HG03175 (cell line): ENCODE data around the gene SMC3.

Source experiments
- ATAC-seq: cut with Tn5 transposase; IDR thresholded peaks from one replicate; pipeline ENCODE4 v1.9.1; 2021; ENCODE audit warnings: mild to moderate bottlenecking, moderate library complexity; ENCODE audit not compliant: unreplicated experiment

SMC3 gene

GRCh38 chr10:110544958-110545537 is 22.4 kb upstream of the SMC3 start:
- ATAC-seq: no peak

DNA sequence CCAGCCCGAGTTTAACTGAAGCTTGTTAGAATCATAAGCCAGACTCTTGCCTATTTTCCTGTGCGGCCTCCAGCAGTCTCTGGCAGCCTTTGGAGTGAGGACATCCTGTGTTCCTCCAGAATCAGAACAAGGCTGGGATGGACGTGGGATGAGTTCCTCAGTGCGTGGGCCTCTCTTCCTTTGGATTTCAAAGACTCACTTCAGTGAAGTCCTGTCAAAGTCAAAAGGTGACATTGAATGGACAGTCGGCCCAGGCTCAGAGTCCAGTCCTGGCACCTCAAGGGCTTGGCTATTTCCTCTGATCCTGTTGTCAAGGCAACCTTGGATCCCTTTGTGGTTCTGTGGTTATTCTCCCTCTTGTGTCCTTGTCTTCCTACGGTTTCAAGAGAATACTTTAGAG is 21.4 kb upstream of the SMC3 start:
- ATAC-seq: no peak

DNA sequence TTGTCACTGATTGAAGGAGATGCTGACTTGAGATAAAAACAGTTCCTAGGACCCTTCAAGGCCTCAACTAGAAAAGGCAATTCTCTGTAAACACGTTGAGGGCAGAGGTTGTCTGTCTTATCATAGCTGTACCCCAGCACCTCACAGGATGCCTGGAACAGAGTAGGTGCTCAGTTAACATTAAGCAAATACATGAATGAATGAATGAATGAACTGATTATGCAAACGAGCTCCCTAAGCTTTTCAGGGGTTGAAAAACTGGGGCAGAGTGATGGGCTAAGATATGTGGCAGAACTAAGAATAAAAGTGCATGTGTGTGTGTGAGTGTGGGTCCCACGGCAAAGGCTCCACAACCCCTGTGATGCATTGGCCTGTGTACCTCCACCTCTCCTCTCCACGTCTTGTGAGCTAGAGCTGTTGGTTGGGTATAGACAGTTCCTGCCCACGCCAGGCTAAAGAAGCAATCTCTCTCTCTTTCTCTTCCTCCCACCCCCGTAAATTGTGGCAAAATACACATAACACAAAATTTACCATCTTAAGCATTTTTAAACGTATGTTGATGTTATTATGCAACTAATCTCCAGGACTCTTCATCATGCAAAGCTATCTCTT is 20.9 kb upstream of the SMC3 start:
- no peak for ATAC-seq

DNA sequence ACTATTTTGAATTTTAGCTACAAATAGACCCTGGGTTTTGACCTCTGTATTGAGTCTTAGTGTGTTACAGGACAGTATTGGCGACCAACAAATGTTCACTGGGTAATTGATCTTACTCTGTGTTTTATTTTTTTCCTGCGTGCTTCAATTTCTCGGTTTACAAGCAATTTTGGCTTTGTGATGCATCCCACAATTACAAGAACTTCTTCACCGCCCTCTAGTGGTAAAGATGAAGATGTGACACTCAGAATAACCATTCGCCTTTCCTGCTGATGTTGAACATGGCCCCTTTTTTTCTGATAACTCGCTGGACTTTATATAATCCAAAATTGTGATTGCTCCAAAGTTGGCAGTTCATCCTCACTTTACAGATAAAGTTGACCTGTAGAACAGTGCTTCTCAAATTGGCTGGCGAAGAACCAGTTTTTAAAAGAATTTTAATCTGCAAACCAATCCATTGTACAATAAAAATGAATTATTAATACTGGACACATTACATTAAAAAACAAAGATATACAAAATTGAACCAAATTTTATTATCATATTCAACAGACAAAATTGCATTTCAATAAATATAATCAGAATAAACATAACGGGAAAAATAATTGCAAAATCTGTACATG is 20.2 kb upstream of the SMC3 start:
- peak; percentile 70 for ATAC-seq

DNA sequence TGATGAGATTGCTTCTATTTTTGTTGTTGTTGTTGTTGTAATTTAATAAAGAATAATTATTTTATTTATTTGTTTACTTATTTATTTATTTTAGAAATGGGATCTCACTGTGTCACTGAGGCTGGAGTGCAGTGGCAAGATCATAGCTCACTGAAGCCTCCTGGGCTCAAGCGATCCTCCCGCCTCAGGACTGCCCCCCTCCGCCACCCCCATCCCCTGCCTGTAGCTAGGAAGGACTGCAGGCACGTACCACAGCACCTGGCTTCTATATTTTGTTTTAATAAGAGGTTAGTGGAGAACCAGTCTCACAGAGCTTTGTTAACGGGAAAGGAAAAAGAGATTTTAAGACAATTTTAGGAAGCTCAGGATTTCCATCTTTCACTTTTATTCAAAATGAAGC is 19.5 kb upstream of the SMC3 start:
- ATAC-seq: no peak

- ATAC-seq: no peak
Observed at GRCh38 chr10:110549211-110549610, 18.3 kb upstream of the SMC3 start.

- ATAC-seq: no peak
Observed at GRCh38 chr10:110553905-110554304, 13.6 kb upstream of the SMC3 start.

DNA sequence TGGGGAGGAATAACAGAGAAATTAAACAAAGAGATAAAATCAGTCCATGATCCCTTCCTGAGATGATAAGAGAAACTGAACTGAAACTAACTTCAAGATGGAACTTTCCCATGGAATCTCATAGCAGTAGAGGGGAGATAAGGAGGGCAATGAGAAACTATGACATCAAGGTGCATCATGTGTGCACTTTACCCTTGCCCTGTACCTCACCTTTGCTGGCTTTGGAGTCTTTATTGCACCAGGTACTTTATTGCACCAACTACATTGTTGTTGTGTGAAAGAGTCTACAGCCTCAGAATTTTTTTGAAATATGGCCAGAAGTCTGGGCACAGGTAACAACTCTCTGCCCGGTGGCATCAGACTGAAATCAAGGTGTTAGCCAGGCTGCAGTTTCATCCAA is 11.2 kb upstream of the SMC3 start:
- ATAC-seq: no peak

GRCh38 chr10:110556969-110557601 is 10.4 kb upstream of the SMC3 start:
- peak; percentile 89 for ATAC-seq

GRCh38 chr10:110558041-110558440 is 9.5 kb upstream of the SMC3 start:
- ATAC-seq: no peak

- ATAC-seq: no peak
Observed at GRCh38 chr10:110560012-110560411, 7.5 kb upstream of the SMC3 start.

- no peak for ATAC-seq
Observed at GRCh38 chr10:110561292-110561691, 6.2 kb upstream of the SMC3 start.

DNA sequence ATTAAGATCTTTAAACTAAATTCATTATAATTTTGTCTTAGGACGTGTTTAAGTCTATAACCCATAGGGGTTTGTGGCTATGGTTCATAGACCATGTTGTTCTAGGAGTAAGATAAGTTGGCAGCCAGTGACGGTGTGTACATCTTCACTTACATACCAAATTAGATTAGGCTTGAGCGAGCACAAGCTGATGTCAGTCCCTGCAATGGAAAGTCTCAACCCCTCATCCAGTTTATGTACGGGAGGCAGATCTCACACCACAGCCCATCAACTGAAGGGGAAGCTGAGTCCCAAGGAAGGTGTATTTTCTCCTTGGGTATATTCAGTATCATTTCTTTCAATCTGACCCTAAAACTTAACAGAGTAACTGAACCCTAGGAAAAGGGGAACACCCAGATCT is 5.1 kb upstream of the SMC3 start:
- ATAC-seq: no peak

- ATAC-seq: no peak
Observed at GRCh38 chr10:110563132-110563531, 4.4 kb upstream of the SMC3 start.

GRCh38 chr10:110566472-110567200 is 859 bp upstream of the SMC3 start:
- no peak for ATAC-seq

DNA sequence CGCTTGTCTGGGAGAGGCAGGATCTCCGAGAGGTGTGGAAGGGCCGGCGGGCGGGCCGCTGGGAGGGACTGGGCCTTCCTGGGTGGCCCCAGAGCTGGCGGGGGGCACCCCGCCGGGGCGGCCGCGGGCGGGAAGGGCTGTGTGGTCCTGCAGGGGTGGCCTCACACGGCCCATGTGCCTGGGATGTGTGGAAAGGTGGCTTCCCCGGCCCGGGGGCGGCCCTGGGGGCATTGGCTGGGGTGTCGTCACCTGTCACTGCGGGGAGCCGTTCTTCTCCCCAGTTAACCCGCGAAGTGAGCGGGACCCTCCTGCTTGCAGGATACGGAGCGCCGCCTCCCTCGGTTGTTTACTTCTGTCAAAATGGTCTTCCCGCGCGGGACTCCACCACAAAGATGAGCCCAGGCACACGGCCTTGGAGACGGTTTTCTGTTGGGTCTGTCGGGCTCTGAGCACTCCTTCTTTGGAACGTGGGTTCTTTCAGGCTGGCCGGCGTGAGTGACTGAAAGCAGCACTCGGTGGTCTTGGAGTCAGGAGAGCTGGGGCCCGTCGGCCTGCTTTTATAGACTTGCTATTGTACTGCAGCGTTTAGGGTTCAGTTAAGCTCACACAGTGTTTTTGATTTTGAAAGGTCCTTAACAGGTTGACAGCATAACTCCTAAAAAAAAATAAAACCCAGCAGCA is 700 bp downstream of the SMC3 start:
- ATAC-seq: peak; percentile 37

- ATAC-seq: no peak
Observed at GRCh38 chr10:110569122-110569521, 1.6 kb downstream of the SMC3 start.

GRCh38 chr10:110569736-110570135 is 2.2 kb downstream of the SMC3 start:
- ATAC-seq: no peak

DNA sequence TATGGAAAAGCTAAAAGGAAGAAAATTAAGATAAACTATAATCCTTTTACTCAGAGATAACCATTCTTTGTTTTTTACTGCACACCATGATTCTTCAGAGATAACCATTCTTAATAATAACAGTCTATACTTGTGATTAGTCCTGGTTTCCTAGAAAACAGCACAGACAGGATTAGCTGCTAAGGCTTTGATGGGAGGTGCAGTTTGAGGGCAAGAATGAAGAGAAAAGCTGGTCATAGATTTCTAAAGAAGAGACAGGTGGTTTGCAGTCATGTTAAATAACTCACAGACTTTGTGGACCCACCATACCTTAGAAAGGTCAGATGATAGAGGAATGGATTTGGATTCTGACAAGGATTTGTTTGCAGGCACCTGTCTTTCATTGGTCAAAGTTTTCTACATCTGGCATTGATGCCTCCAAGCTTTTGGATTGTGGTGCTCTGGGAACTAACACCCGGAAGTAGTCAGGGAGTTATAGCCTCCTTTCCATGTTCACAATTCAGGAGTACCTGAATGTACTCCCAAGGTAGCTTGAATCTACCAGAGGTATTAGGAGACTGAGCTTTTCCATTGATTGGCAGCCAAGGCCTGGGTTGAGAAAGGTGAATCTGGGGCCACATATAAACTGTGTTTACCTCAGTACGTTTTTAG is 3.7 kb downstream of the SMC3 start:
- ATAC-seq: no peak

DNA sequence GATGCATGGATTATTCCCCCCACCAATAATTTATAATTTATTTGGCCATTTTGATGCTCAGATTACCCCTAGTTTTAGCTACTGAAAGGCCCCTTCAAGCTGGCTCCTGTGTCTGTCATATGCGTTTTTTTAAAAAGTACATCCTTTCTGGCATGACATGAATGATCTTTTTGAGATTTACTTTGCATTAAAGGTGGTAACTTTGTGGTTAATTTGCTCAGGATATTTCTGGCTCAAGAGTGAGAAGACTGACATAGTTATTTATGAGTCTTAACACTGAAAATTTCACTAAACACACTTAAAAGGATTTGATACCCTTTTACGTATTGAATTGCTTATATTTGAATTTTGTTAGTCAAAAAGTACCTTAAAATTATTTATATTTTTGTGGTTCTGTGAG is 5.4 kb downstream of the SMC3 start:
- no peak for ATAC-seq
